Measurements from ENCODE around the gene TTLL3.
"Not testable (repeated sequence)": the region's sequence is repeated elsewhere in the genome, so short reads cannot be mapped to it uniquely, and the experiment has no call there.

The TTLL3 gene

GRCh38 chr3:9869955-9870354, 59.9 kb downstream of the TTLL3 start:
- DNase-seq (ENCODE audit: low read depth in 3 of 3) = no peak

GRCh38 chr3:9870978-9871377, 60.9 kb downstream of the TTLL3 start:
- no peak for DNase-seq (ENCODE audit: low read depth in 3 of 3)

GRCh38 chr3:9872067-9872466, 62.0 kb downstream of the TTLL3 start:
- DNase-seq (ENCODE audit: low read depth in 3 of 3) = not testable (repeated sequence)

- no peak for DNase-seq (ENCODE audit: low read depth in 3 of 3)
These were observed 65.4 kb downstream of the TTLL3 start for GRCh38 chr3:9875448-9875847.

- DNase-seq (ENCODE audit: low read depth in 3 of 3) = not testable (repeated sequence)
These were observed 66.2 kb downstream of the TTLL3 start for GRCh38 chr3:9876255-9876654.

- no peak for DNase-seq (ENCODE audit: low read depth in 3 of 3)
These were observed 66.9 kb downstream of the TTLL3 start for GRCh38 chr3:9876991-9877390.

- DNase-seq (ENCODE audit: low read depth in 3 of 3) = no peak
These were observed 68.6 kb downstream of the TTLL3 start for GRCh38 chr3:9878700-9879099.

- DNase-seq (ENCODE audit: low read depth in 3 of 3) = no peak
These were observed 69.9 kb downstream of the TTLL3 start, which contains the start of gene CIDEC for GRCh38 chr3:9879830-9880549. Gene CIDEC (minus strand): TSS chr3:9880253. CDS start chr3:9878486, 1,767 bp downstream.

- no peak for DNase-seq (ENCODE audit: low read depth in 3 of 3)
These were observed 71.4 kb downstream of the TTLL3 start for GRCh38 chr3:9881441-9881840.

- no peak for DNase-seq (ENCODE audit: low read depth in 3 of 3)
These were observed 73.9 kb downstream of the TTLL3 start for GRCh38 chr3:9883706-9884554.

GRCh38 chr3:9884555-9885165, 74.6 kb downstream of the TTLL3 start:
- DNase-seq (ENCODE audit: low read depth in 3 of 3) = no peak

Data from stimulated activated CD4-positive, alpha-beta T cell treated with anti-CD3 and anti-CD28 coated beads, TNF-alpha, amount 100 ng/mL, for 48 hours (primary cell).